ENCODE results near the gene SHROOM3. TPM values are rescaled to one million over a fixed set of nuclear protein-coding genes. Genes with fewer than 3 reads are reported as not detected.

The SHROOM3 gene
- total RNA-seq, 2 donors from 2014 or later: 139 to 171 TPM

- H3K27ac ChIP-seq: peak overlapping the region; percentile 72 to 86
- DNase-seq (ENCODE audit: low spot score) (no peak), ATAC-seq (ENCODE audit: insufficient number of reproducible peaks, low FRiP score, low read depth) (peak; percentile 84)
- peak overlapping the region; percentile 40 for H3K4me3 ChIP-seq
- H3K27me3 ChIP-seq (replicated peaks; ENCODE audit: insufficient read depth): no peaks in the 10 kb centered on the region
- H3K4me1 ChIP-seq (ENCODE audit: control insufficient read depth in 1 of 2, low read depth in 2 of 2): peaks cover 19 to 23% of the 10 kb centered on the region in 2 donors
- no peaks in the 10 kb centered on the region for H3K9me3 ChIP-seq
- TF ChIP-seq CTCF (IDR thresholded peaks at IDR 0.05): no peak
- no peaks in the 10 kb centered on the region for H3K36me3 ChIP-seq
These were observed 396.1 kb downstream of the SHROOM3 start for GRCh38 chr4:76830964-76831703.

GRCh38 chr4:76831711-76832373 lies 396.8 kb downstream of the SHROOM3 start:
- no peaks in the 10 kb centered on the region for H3K36me3 ChIP-seq
- ATAC-seq (ENCODE audit: insufficient number of reproducible peaks, low FRiP score, low read depth): peak; percentile 44
- H3K27ac ChIP-seq: peak overlapping the region; percentile 72 to 86
- peak overlapping the region; percentile 40 for H3K4me3 ChIP-seq
- H3K27me3 ChIP-seq (replicated peaks; ENCODE audit: insufficient read depth): no peaks in the 10 kb centered on the region
- peaks cover 19 to 29% of the 10 kb centered on the region in 2 donors for H3K4me1 ChIP-seq (ENCODE audit: control insufficient read depth in 1 of 2, low read depth in 2 of 2)
- DNase-seq (ENCODE audit: low spot score): no peak
- H3K9me3 ChIP-seq: no peaks in the 10 kb centered on the region
- no peak for TF ChIP-seq CTCF (IDR thresholded peaks at IDR 0.05)

Other genes with a start within 250 kb of the SHROOM3 start
- gene SCARB2, start 221.4 kb upstream of the SHROOM3 start, total RNA-seq: 100 to 1,000 TPM; 133 to 165 TPM
- under 1 TPM; 0.42 to 0.54 TPM for gene FAM47E, start 183.5 kb upstream of the SHROOM3 start, total RNA-seq
- gene STBD1, start 128.5 kb upstream of the SHROOM3 start, total RNA-seq: 10 to 100 TPM in 1 of 2 donors, 1 to 10 TPM in 1; 7.7 to 14.6 TPM
- gene CCDC158, start 14.1 kb upstream of the SHROOM3 start, total RNA-seq: 1 to 10 TPM; 1.8 to 2.8 TPM